Right cardiac atrium (tissue), 5 donors: ENCODE measurements around the gene ZBTB5. TPM values are rescaled to one million over a fixed set of nuclear protein-coding genes. Genes with fewer than 3 reads are reported as not detected.

Experiments
- ATAC-seq, 2 donors: fragments of 200-7000 bp; cut with Tn5 transposase; one replicate each; pipeline versions ENCODE4 v1.8.0 to v1.9.1; 2020; ENCODE audit warnings: moderate library complexity in 2 of 2, mild to moderate bottlenecking in 1 of 2
- DNase-seq, 3 donors: peaks; one replicate each; pipeline ENCODE4 v3.0.0-alpha.2; 2020
- H3K27ac ChIP-seq: one replicate; pipeline ENCODE4 v1.5.1; 2013; ENCODE audit warnings: mild to moderate bottlenecking, low read length, control low read depth, moderate library complexity
- H3K27me3 ChIP-seq: one replicate; pipeline ENCODE4 v1.6.1; 2013; ENCODE audit not compliant: control insufficient read depth, insufficient read depth
- H3K4me1 ChIP-seq: one replicate; pipeline ENCODE4 v1.6.1; 2013; ENCODE audit warnings: low read length; ENCODE audit not compliant: control insufficient read depth, insufficient read depth
- H3K4me3 ChIP-seq: one replicate; pipeline ENCODE4 v1.5.1; 2013; ENCODE audit warnings: low read length, control low read depth
- H3K9me3 ChIP-seq: one replicate; pipeline ENCODE4 v1.6.1; 2013; ENCODE audit warnings: low read length; ENCODE audit not compliant: control insufficient read depth
- WGBS: extraction: QIAGEN DNeasy Blood & Tissue Kit; methylation state at CpG from one replicate; pipeline ENCODE4 v1.1.7; 2013; 5-methylcytosine and 5-hydroxymethylcytosine counted together
- intact Hi-C, 4 donors: fragments of 100-400 bp; cut with DNase I; formaldehyde crosslinking; loops; one replicate each; pipeline versions ENCODE4 v1.11.0 to v1.14.0; 2022 to 2023
- polyA plus RNA-seq: library from polyadenylated mRNA; stranded (reverse); fragments of 200-250 nt; gene quantifications from one replicate; pipeline ENCODE4 v1.2.3, GENCODE V29; 2013
- total RNA-seq, 4 donors: library from RNA; stranded (reverse); fragmentation: NEBNext Ultra II Directional; extraction: Animal tissue kit (Norgen Biotek cat#: 25700); gene quantifications; one replicate each; pipeline ENCODE4 v1.2.1, GENCODE V29; 2021
- donor health status: healthy with polysubstance abuse.
- donor health status: DM: no; HTN: yes; CAD: no.
- donor health status: DM: no; HTN: no; CAD: no.
- donor health status: DM: no; HTN: yes; CAD: no; lungs with severe emphysema.
- donor health status: DM: yes; HTN: yes; CAD: no.

Gene ZBTB5
- total and polyA plus RNA-seq, 5 donors = 3.8 to 9.1 (median 7.2) TPM

- H3K9me3 ChIP-seq = no peaks in the 10 kb centered on the region
- no peak overlapping the region for H3K27ac ChIP-seq
- H3K4me3 ChIP-seq = no peak overlapping the region
- H3K27me3 ChIP-seq = no peaks in the 10 kb centered on the region
- WGBS = 56% methylated on average over 8 of the region's 8 CpGs
- intact Hi-C loops = no loop called here
- no peak for DNase-seq
- peaks cover 11% of the 10 kb centered on the region for H3K4me1 ChIP-seq
- ATAC-seq = no peak
Measured at GRCh38 chr9:37424204-37424685, 41.0 kb downstream of the ZBTB5 start.

- H3K4me3 ChIP-seq = peak overlapping the region; percentile 68
- WGBS = 67% methylated on average over 2 of the region's 2 CpGs
- no peak for DNase-seq
- no peak for ATAC-seq
- H3K4me1 ChIP-seq = peaks cover 11% of the 10 kb centered on the region
- H3K9me3 ChIP-seq = no peaks in the 10 kb centered on the region
- H3K27ac ChIP-seq = no peak overlapping the region
- intact Hi-C loops = loop anchor here in 1 of 4 donors (2.0 kb wide), 1 partner anchor 43 kb away; no protein-coding TSS in a partner anchor
- no peaks in the 10 kb centered on the region for H3K27me3 ChIP-seq
Measured at GRCh38 chr9:37423508-37423907, 41.7 kb downstream of the ZBTB5 start.

- under 1% methylated on average over 56 of the region's 56 CpGs for WGBS
- H3K9me3 ChIP-seq = no peaks in the 10 kb centered on the region
- peak within 1 kb of the TSS; percentile 68 for H3K4me3 ChIP-seq
- peak within 1 kb of the TSS; percentile 78 for H3K27ac ChIP-seq
- DNase-seq = peak; percentile 93 to 97 (median 96)
- intact Hi-C loops = loop anchor here in 1 of 4 donors (2.0 kb wide), 1 partner anchor 44 kb away; no protein-coding TSS in a partner anchor
- peaks cover 11% of the 10 kb centered on the region for H3K4me1 ChIP-seq
- peak; percentile 98 to 99 for ATAC-seq
- no peaks in the 10 kb centered on the region for H3K27me3 ChIP-seq
Measured at GRCh38 chr9:37422289-37423104, 42.8 kb downstream of the ZBTB5 start, which contains the start of gene GRHPR. Gene GRHPR (plus strand): TSS chr9:37422696. CDS start chr9:37422751, 55 bp downstream.

GRCh38 chr9:37421914-37422288 lies 43.3 kb downstream of the ZBTB5 start:
- no peak for ATAC-seq
- intact Hi-C loops = loop anchor here in 1 of 4 donors (2.0 kb wide), 1 partner anchor 45 kb away; no protein-coding TSS in a partner anchor
- H3K27me3 ChIP-seq = no peaks in the 10 kb centered on the region
- WGBS = 63% methylated on average over 8 of the region's 8 CpGs
- H3K9me3 ChIP-seq = no peaks in the 10 kb centered on the region
- peak overlapping the region; percentile 68 for H3K4me3 ChIP-seq
- H3K27ac ChIP-seq = peak overlapping the region; percentile 78
- H3K4me1 ChIP-seq = peaks cover 11% of the 10 kb centered on the region
- DNase-seq = peak in 2 of 3 donors; percentile 68 to 71

DNA sequence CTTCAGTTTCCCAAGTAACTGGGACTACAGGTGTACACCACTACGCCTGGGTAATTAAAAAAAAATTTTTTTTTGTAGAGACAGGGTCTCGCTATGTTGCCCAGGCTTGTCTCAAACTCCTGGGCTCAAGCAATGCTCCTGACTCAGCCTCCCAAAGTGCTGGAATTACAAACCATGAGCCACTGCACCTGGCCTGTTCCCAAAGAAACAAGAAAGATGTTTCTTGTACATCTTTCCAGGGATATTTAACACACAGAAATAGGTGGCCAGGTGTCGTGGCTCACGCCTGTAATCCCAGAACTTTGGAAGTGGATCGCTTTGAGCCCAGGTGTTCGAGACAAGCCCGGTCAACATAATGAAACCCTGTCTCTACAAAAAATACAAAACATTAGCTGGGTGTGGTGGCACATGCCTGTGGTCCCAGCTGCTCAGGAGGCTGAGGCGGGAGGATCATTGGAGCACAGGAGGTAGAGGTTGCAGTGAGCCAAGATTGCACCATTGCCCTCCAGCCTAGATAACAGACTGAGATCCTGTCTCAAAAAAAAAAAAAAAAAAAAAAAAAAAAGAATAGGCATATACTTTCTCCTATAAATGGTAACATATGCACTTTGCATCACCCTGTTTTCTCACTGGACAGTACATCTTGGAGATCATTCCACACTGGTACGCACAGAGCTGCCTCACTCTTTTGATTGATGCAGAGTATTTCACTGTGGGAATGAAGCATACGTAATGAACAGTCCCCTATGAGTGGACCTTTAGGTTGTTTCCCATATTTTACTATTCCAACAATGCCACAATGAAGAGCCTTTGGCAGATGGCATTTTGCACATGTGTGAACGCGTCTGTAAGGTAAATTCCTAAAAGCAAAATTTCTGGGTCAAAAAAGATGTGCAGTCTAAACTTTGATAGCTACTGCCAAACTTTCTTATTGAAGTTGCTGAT lies 44.7 kb downstream of the ZBTB5 start:
- Histone ChIP-seq H3K27me3 (no peaks in the 10 kb centered on the region), H3K9me3 (no peaks in the 10 kb centered on the region), H3K4me1 (peaks cover 11% of the 10 kb centered on the region), H3K27ac (no peak overlapping the region), H3K4me3 (no peak overlapping the region)
- no peak for DNase-seq
- no peak for ATAC-seq
- intact Hi-C loops = no loop called here
- WGBS = 94% methylated on average over 12 of the region's 12 CpGs

GRCh38 chr9:37419204-37419603 lies 46.0 kb downstream of the ZBTB5 start:
- ATAC-seq (no peak), DNase-seq (no peak)
- WGBS = 94% methylated on average over 5 of the region's 5 CpGs
- no peaks in the 10 kb centered on the region for H3K9me3 ChIP-seq
- no peak overlapping the region for H3K27ac ChIP-seq
- intact Hi-C loops = loop anchor here in 1 of 4 donors (10.0 kb wide), 1 partner anchor 46 kb away; the partner anchor contains the start of gene ZBTB5
- no peaks in the 10 kb centered on the region for H3K27me3 ChIP-seq
- peaks cover 9% of the 10 kb centered on the region for H3K4me1 ChIP-seq
- no peak overlapping the region for H3K4me3 ChIP-seq

DNA sequence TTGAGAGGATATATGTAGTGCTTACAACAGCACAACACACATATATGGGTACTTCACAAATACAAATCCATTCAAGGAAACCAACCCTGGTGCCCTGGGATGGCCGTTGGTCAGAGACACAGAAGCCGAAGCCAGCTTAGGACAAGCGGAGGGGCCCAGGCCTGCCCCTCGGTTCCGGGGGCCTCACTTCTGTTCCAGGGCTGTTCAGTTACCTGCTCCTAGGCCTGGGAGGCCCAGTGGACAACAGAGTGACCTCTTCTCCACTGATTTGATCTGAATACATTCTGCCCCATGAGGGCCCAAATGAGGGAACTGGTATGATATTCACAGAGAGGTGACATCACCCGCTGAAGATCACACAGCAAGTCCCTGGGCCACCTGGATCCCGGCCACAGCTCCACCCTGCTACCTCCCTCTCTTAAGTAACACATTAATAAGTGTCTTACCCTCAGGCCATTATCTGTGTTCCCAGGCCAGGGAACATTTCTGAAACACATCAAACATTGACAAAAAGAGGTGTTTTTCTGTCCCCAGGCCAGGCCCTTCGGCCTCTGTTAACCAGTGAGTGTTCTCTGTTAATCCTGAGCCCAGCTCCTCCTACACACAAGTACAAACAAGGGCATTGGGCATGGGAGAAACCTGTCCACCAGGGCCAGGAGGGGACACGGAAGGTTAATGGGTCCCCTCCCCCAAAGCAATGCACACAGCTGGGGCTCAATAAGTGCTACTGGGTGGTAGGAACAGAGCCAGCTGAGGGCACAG lies 47.2 kb downstream of the ZBTB5 start:
- Histone ChIP-seq H3K9me3 (no peaks in the 10 kb centered on the region), H3K27ac (no peak overlapping the region), H3K4me1 (peaks cover 2% of the 10 kb centered on the region), H3K27me3 (no peaks in the 10 kb centered on the region), H3K4me3 (no peak overlapping the region)
- 92% methylated on average over 9 of the region's 9 CpGs for WGBS
- no peak for ATAC-seq
- intact Hi-C loops = loop anchor here in 1 of 4 donors (10.0 kb wide), 1 partner anchor 47 kb away; the partner anchor contains the start of gene ZBTB5
- DNase-seq = no peak

DNA sequence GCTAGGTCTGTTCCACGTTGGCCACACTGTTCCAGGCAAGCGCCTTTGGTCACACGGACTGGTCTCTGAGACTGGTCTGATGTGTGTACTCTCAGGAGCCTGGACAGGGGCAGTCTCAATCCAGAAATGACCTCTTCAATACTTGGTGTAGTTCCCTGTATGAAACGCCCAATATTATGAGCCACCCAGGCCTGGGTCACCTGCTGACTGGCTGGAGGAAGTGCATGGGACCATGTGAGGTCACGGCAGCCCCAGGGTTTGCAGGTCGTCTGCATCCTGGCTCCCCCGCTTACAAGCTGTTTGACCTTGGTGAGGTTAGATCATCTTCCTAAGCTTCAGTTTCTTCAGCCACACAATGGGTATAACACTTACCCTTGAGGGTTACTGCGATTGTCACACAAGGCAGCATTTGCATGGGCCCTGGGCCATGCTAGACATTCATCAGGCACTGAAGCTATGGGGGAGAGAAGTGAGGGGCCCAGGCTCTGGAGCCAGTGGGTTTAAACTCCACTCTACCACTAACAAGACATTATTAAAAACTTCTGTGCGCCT lies 47.9 kb downstream of the ZBTB5 start:
- Histone ChIP-seq H3K27me3 (no peaks in the 10 kb centered on the region), H3K27ac (no peak overlapping the region), H3K4me3 (no peak overlapping the region), H3K9me3 (no peaks in the 10 kb centered on the region), H3K4me1 (peaks cover 2% of the 10 kb centered on the region)
- WGBS = 91% methylated on average over 9 of the region's 9 CpGs
- no peak for ATAC-seq
- intact Hi-C loops = loop anchor here in 1 of 4 donors (10.0 kb wide), 1 partner anchor 47 kb away; the partner anchor contains the start of gene ZBTB5
- DNase-seq = no peak

DNA sequence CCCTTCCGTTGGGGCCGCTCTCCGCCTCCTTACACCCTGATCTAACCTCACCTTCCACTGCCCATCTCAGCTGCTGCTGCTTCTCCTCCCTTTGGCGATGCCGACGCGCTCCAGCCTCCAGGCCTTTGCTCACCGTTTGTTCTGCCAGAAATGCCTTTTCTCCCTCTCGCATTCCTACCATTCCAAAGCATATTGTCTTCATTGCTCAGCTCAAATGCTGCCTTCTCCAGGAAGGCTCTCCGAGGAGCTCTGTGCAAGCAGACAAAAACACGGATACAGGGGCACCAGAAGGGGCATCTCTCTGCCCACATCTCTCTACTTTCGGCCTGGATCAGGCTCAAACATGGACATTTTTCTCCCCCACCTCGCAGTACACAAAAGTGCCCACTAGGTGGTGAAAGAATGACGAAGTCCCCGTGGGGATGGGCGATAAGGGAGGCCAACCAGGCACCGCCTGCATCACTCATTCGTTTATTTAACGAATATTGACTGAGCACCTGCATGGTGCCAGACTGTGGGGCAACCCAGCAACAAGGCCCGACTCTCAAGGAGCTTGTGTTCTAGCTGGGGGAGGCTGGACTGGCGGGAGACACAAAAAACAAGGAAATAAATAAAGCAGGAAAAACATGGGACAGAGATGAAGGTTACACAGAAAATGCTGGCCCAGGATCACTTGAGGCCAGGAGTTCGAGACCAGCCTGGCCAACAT lies 50.1 kb downstream of the ZBTB5 start:
- H3K9me3 ChIP-seq = no peaks in the 10 kb centered on the region
- H3K27me3 ChIP-seq = no peaks in the 10 kb centered on the region
- no peak overlapping the region for H3K4me3 ChIP-seq
- 20% methylated on average over 22 of the region's 22 CpGs for WGBS
- peak in 2 of 3 donors; percentile 58 to 81 for DNase-seq
- H3K4me1 ChIP-seq = peaks cover 5% of the 10 kb centered on the region
- peak overlapping the region; percentile 12 for H3K27ac ChIP-seq
- peak; percentile 50 to 66 for ATAC-seq
- intact Hi-C loops = loop anchor here in 1 of 4 donors (10.0 kb wide), 1 partner anchor 50 kb away; the partner anchor contains the start of gene ZBTB5
